OCI-LY7 (cell line): ENCODE data around the gene ZSCAN10. TPM values are rescaled to one million over a fixed set of nuclear protein-coding genes. Genes with fewer than 3 reads are reported as not detected.

ENCODE experiments used
- BruUV-seq: library from RNA; stranded (reverse); fragments of 400-500 nt; replicated peaks from 2 replicates; lab custom pipeline; 2021; lab: Mats Ljungman, UMichigan
- CTCF ChIA-PET: fragments of 300-600 bp; sonication (Branson Sonifier 250); formaldehyde crosslinking; loops from one replicate; lab custom pipeline; 2022; ENCODE audit warnings: antibody characterized with exemption; ENCODE audit not compliant: unreplicated experiment; lab: Charles Lee
- POLR2A ChIA-PET: fragments of 300-600 bp; sonication (Branson Sonifier 250); formaldehyde crosslinking; loops from one replicate; lab custom pipeline; 2022; ENCODE audit warnings: antibody characterized with exemption; lab: Charles Lee
- DNase-seq: peaks from one replicate; pipeline ENCODE4 v3.0.0-alpha.2; 2015; ENCODE audit warnings: low spot score
- H2AFZ ChIP-seq: fragments of 200-600 bp; sonication (generic), shearing (Covaris generic); 2 replicates; pipeline ENCODE4 v1.6.1; 2014; ENCODE audit warnings: mild to moderate bottlenecking, antibody characterized with exemption, low read length, moderate library complexity
- H3K27ac ChIP-seq: fragments of 200-600 bp; sonication (generic); 2 replicates; pipeline ENCODE4 v1.5.1; 2014; ENCODE audit warnings: mixed run types, low read depth, mild to moderate bottlenecking, moderate library complexity, low read length, inconsistent platforms; ENCODE audit not compliant: poor library complexity, severe bottlenecking
- H3K36me3 ChIP-seq: fragments of 200-600 bp; sonication (generic); 2 replicates; pipeline ENCODE4 v1.6.1; 2014; ENCODE audit warnings: mild to moderate bottlenecking, antibody characterized with exemption, low read length, moderate library complexity, mixed read lengths; ENCODE audit not compliant: insufficient read depth
- H3K4me1 ChIP-seq: fragments of 200-600 bp; sonication (generic); 2 replicates; pipeline ENCODE4 v1.5.1; 2014; ENCODE audit warnings: mild to moderate bottlenecking, low read length; ENCODE audit not compliant: insufficient read depth, poor library complexity, severe bottlenecking
- H3K4me2 ChIP-seq: fragments of 200-600 bp; sonication (generic); 2 replicates; pipeline ENCODE4 v1.6.1; 2014; ENCODE audit warnings: mild to moderate bottlenecking, low read length
- H3K4me3 ChIP-seq: fragments of 200-600 bp; sonication (generic); 2 replicates; pipeline ENCODE4 v1.5.1; 2014; ENCODE audit warnings: mild to moderate bottlenecking, low read depth, low read length; ENCODE audit not compliant: poor library complexity, severe bottlenecking
- H3K79me2 ChIP-seq: fragments of 200-600 bp; sonication (generic); 2 replicates; pipeline ENCODE4 v1.6.1; 2016; ENCODE audit warnings: low read depth, mild to moderate bottlenecking, low read length, moderate library complexity, mixed read lengths; ENCODE audit not compliant: insufficient read depth
- H3K9me2 ChIP-seq: fragments of 200-600 bp; sonication (generic); 2 replicates; pipeline ENCODE4 v1.6.1; 2016; ENCODE audit warnings: mild to moderate bottlenecking, low read length, mixed read lengths; ENCODE audit not compliant: insufficient read depth
- H3K9me3 ChIP-seq: fragments of 200-600 bp; sonication (generic); 2 replicates; pipeline ENCODE4 v1.6.1; 2014; ENCODE audit warnings: mild to moderate bottlenecking, mixed run types, low read length, mixed read lengths
- H4K20me1 ChIP-seq: fragments of 200-600 bp; sonication (generic); 2 replicates; pipeline ENCODE4 v1.6.1; 2014; ENCODE audit warnings: mild to moderate bottlenecking, antibody characterized with exemption, low read length, moderate library complexity, mixed read lengths; ENCODE audit not compliant: insufficient read depth
- EZH2phosphoT487 ChIP-seq: fragments of 200-600 bp; sonication (generic); IDR thresholded peaks from 2 replicates; pipeline ENCODE4 v1.6.1; 2018; ENCODE audit warnings: low read depth, borderline replicate concordance, mild to moderate bottlenecking, mixed run types, antibody characterized with exemption, low read length, moderate library complexity, mixed read lengths
- intact Hi-C: fragments of 100-400 bp; cut with micrococcal nuclease; formaldehyde crosslinking; loops from one replicate; pipeline ENCODE4 v1.10.0; 2022; ENCODE audit not compliant: unreplicated experiment
- total RNA-seq, 2 experiments: library from RNA; depleted of rRNA in 1 of 2; stranded (reverse); fragments of >200 nt in 1 of 2; shearing (Covaris generic) in 1 of 2; gene quantifications; 2 replicates each; pipeline ENCODE4 v1.2.3, GENCODE V29; 2014 to 2022
- TF ChIP-seq, protein P1 (sequence below): fragments of 200-600 bp; sonication (generic); conservative IDR thresholded peaks from 2 replicates; pipeline ENCODE4 v1.5.1; 2014; ENCODE audit warnings: mild to moderate bottlenecking, antibody characterized with exemption, low read length, moderate library complexity, mixed read lengths

The ZSCAN10 gene
- total RNA-seq, 2 experiments from 2014 or later = 0.09 to 0.49 TPM

DNA sequence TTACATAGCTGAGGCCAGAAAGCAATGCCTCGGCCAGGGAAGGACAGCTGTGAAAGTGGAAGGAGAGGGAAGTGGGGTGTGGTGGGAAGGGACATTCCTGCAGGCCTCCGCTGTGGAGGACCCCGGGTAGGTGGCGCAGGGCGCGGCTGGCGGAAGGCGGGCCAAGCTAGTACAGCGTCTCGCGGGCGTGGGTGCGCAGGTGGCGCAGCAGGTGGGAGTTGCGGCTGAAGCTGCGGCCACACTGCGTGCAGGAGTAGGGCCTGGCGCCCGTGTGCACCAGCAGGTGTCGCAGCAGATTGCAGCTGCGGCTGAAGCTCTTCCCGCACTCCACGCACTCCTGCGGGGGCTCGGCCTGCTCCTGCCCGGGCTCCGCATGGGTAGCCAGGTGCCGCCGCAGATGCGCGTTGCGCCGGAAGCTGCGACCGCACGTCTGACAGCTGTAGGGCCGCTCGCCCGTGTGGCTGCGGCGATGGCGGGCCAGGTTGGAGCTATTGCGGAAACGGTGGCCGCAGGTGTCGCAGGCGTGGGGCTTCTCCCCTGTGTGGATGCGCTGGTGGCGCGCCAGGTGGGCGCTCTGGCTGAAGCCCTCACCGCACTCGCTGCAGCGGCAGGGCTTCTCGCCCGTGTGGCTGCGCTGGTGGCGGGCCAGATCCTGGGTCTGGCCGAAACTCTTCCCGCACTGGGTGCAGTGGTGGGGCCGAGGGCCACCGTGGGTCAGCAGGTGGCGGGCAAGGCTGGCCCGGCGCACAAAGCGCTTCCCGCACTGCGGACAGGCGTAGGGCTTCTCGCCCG, 10.0 kb downstream of the ZSCAN10 start:
- POLR2A ChIA-PET = interaction anchor here (0.5 kb wide), 1 partner anchor 18 kb away, joined by 3 read pairs; no protein-coding TSS in a partner anchor
- Histone ChIP-seq H3K79me2 (no peaks in the 10 kb centered on the region), H3K27ac (no peak overlapping the region), H3K4me3 (no peak overlapping the region), H4K20me1 (no peaks in the 10 kb centered on the region), H3K4me2 (no peak overlapping the region), H3K4me1 (peaks cover 15% of the 10 kb centered on the region), H3K9me3 (no peaks in the 10 kb centered on the region), H3K9me2 (no peaks in the 10 kb centered on the region), H2AFZ (no peak overlapping the region), H3K36me3 (no peaks in the 10 kb centered on the region)
- intact Hi-C loops = no loop called here
- CTCF ChIA-PET = no interaction called here
- TF ChIP-seq, protein P1, sequence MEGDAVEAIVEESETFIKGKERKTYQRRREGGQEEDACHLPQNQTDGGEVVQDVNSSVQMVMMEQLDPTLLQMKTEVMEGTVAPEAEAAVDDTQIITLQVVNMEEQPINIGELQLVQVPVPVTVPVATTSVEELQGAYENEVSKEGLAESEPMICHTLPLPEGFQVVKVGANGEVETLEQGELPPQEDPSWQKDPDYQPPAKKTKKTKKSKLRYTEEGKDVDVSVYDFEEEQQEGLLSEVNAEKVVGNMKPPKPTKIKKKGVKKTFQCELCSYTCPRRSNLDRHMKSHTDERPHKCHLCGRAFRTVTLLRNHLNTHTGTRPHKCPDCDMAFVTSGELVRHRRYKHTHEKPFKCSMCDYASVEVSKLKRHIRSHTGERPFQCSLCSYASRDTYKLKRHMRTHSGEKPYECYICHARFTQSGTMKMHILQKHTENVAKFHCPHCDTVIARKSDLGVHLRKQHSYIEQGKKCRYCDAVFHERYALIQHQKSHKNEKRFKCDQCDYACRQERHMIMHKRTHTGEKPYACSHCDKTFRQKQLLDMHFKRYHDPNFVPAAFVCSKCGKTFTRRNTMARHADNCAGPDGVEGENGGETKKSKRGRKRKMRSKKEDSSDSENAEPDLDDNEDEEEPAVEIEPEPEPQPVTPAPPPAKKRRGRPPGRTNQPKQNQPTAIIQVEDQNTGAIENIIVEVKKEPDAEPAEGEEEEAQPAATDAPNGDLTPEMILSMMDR = no peak
- no peak for TF ChIP-seq EZH2phosphoT487
- no peak for DNase-seq
- no TSS peak for BruUV-seq

DNA sequence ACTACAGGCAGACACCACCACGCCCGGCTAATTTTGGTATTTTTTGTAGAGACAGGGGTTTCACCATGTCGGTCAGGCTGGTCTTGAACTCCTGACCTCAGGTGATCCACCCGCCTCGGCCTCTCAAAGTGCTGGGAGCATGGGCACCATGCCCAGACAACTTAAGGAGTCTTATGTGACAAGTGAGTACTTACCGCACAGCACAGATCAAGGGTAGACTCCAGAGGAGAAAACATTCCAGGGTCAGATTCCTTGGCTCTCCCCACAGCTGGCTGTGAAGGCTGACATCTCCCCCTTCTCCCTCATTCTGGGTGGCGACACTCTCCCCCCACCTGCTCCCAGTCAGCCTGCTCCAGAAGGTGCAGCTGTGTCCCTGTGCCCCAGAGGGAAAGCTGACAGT, 10.6 kb downstream of the ZSCAN10 start:
- POLR2A ChIA-PET = no interaction called here
- H4K20me1 ChIP-seq = no peaks in the 10 kb centered on the region
- H3K27ac ChIP-seq = no peak overlapping the region
- CTCF ChIA-PET = no interaction called here
- TF ChIP-seq EZH2phosphoT487 = no peak
- TF ChIP-seq, protein P1 = no peak
- no peaks in the 10 kb centered on the region for H3K36me3 ChIP-seq
- intact Hi-C loops = no loop called here
- no peak overlapping the region for H3K4me3 ChIP-seq
- no peaks in the 10 kb centered on the region for H3K9me2 ChIP-seq
- H3K4me2 ChIP-seq = no peak overlapping the region
- peaks cover 9% of the 10 kb centered on the region for H3K4me1 ChIP-seq
- no TSS peak for BruUV-seq
- H3K79me2 ChIP-seq = no peaks in the 10 kb centered on the region
- H2AFZ ChIP-seq = no peak overlapping the region
- DNase-seq = no peak
- H3K9me3 ChIP-seq = no peaks in the 10 kb centered on the region
